ENCODE data around the gene FLT3LG.

The FLT3LG gene

DNA sequence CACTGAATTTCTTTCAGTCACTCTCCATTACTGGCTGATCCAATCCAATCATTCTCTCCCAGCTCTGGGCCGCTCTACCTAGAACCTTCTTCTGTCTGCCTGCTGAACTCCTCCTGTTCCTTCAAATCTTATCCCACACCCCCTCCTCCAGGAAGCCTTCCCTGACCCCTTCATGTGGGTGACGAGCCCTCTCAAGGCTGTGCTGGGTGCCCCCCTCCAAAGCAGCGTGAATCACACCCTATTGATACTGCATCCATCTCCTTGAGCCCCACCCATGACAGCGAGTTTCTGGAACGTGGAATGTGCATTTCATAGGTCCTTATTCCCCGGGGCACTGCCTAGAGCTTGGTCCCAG lies 25.6 kb upstream of the FLT3LG start:
- no peak for DNase-seq (ENCODE audit: low read depth)
- H3K4me3 ChIP-seq (ENCODE audit: low read depth, low read length): no peak overlapping the region
- TF ChIP-seq, protein P1, sequence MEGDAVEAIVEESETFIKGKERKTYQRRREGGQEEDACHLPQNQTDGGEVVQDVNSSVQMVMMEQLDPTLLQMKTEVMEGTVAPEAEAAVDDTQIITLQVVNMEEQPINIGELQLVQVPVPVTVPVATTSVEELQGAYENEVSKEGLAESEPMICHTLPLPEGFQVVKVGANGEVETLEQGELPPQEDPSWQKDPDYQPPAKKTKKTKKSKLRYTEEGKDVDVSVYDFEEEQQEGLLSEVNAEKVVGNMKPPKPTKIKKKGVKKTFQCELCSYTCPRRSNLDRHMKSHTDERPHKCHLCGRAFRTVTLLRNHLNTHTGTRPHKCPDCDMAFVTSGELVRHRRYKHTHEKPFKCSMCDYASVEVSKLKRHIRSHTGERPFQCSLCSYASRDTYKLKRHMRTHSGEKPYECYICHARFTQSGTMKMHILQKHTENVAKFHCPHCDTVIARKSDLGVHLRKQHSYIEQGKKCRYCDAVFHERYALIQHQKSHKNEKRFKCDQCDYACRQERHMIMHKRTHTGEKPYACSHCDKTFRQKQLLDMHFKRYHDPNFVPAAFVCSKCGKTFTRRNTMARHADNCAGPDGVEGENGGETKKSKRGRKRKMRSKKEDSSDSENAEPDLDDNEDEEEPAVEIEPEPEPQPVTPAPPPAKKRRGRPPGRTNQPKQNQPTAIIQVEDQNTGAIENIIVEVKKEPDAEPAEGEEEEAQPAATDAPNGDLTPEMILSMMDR (IDR thresholded peaks at IDR 0.05; ENCODE audit: low read depth, low read length): no peak
- TF ChIP-seq, protein P2, sequence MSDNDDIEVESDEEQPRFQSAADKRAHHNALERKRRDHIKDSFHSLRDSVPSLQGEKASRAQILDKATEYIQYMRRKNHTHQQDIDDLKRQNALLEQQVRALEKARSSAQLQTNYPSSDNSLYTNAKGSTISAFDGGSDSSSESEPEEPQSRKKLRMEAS (IDR thresholded peaks at IDR 0.05; ENCODE audit: low read depth, low read length): no peak
- TF ChIP-seq POLR2A (IDR thresholded peaks at IDR 0.05; ENCODE audit: extremely low read depth, insufficient read length): no peak
- TF ChIP-seq MYC (IDR thresholded peaks at IDR 0.05; ENCODE audit: low read depth, low read length): no peak

DNA sequence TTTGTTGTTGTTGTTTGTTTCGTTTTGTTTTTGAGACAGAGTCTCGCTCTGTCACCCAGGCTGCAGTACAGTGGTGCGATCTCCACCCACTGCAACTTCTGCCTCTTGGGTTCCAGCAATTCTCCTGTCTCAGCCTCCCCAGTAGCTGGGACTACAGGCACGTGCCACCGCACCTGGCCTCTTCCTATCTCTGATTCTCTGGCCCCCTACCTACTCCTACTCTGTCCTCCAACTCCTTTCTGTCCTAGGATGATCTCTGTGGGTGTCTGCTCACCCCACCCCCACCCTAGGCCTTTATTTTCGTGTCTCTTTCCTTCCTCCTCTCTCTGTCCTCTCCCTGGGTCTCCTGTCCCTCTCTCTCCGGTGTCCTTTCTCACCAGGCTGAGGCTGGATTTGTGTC lies 23.6 kb upstream of the FLT3LG start:
- peak overlapping the region; percentile 99 for H3K4me3 ChIP-seq (ENCODE audit: low read depth, low read length)
- no peak for DNase-seq (ENCODE audit: low read depth)
- TF ChIP-seq POLR2A (IDR thresholded peaks at IDR 0.05; ENCODE audit: extremely low read depth, insufficient read length) (no peak), MYC (IDR thresholded peaks at IDR 0.05; ENCODE audit: low read depth, low read length) (no peak)
- TF ChIP-seq, protein P2 (IDR thresholded peaks at IDR 0.05; ENCODE audit: low read depth, low read length): no peak
- TF ChIP-seq, protein P1 (IDR thresholded peaks at IDR 0.05; ENCODE audit: low read depth, low read length): no peak

- H3K4me3 ChIP-seq (ENCODE audit: low read depth, low read length): peak within 1 kb of the TSS; percentile 99
- DNase-seq (ENCODE audit: low read depth): peak; percentile 99
- TF ChIP-seq POLR2A (IDR thresholded peaks at IDR 0.05; ENCODE audit: extremely low read depth, insufficient read length) (peak; percentile 88), MYC (IDR thresholded peaks at IDR 0.05; ENCODE audit: low read depth, low read length) (peak; percentile 81)
- TF ChIP-seq, protein P2 (IDR thresholded peaks at IDR 0.05; ENCODE audit: low read depth, low read length): peak; percentile 79
- TF ChIP-seq, protein P1 (IDR thresholded peaks at IDR 0.05; ENCODE audit: low read depth, low read length): no peak
These were observed 22.4 kb upstream of the FLT3LG start, which contains the start of gene PIH1D1 for GRCh38 chr19:49451430-49452181. Gene PIH1D1 (minus strand): TSS chr19:49451814. CDS start chr19:49451574, 240 bp downstream.

DNA sequence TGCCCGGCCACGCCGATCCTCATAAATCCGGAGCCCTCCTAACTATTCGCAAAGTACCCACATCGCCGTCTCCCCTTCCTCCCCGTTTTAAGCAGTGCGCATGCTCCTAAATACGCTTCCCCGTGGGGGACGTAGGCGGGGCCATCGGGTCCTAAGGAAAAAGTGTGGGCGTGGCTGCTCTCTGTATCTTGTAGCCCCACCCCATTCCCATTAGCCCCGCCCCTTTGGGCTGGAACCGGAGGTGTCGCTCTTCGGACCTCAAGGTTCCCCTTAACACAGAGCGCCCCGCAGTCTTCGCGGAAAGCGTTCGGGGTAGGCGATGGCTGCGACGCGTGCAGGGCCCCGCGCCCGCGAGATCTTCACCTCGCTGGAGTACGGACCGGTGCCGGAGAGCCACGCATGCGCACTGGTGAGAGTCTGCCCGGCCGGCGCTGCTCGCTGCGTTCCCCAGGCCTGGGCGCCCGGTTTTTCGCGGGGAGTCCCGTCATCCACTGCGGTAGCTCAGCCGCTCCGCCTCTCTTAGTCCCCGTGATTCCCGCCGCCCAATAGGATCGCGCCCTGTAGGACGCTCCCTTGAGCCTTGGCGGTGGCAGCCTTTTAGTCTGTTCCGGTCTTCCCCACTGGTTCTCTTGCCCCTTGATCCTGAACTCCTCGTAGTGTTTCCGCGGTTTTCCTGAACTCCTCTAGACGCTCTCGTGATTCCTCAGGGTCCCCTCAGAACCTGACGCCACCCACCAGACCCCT lies 20.8 kb upstream of the FLT3LG start, which contains the start of gene ALDH16A1:
TSS of gene ALDH16A1 (plus strand) at position 213 of the 744 bp plus-strand sequence. CDS start at position 320, 107 bp downstream.
- TF ChIP-seq, protein P2 (IDR thresholded peaks at IDR 0.05; ENCODE audit: low read depth, low read length): peak; percentile 60
- TF ChIP-seq POLR2A (IDR thresholded peaks at IDR 0.05; ENCODE audit: extremely low read depth, insufficient read length): peak; percentile 98
- TF ChIP-seq MYC (IDR thresholded peaks at IDR 0.05; ENCODE audit: low read depth, low read length): peak; percentile 59
- TF ChIP-seq, protein P1 (IDR thresholded peaks at IDR 0.05; ENCODE audit: low read depth, low read length): no peak
- DNase-seq (ENCODE audit: low read depth): peak; percentile 97
- H3K4me3 ChIP-seq (ENCODE audit: low read depth, low read length): peak within 1 kb of the TSS; percentile 99

- DNase-seq (ENCODE audit: low read depth): no peak
These were observed 20.2 kb upstream of the FLT3LG start for GRCh38 chr19:49453757-49454240.

More at GRCh38 chr19:49453757-49454240, 20.2 kb upstream of the FLT3LG start:
- TF ChIP-seq, protein P1 (IDR thresholded peaks at IDR 0.05; ENCODE audit: low read depth, low read length): no peak
- no peak for TF ChIP-seq MYC (IDR thresholded peaks at IDR 0.05; ENCODE audit: low read depth, low read length)
- TF ChIP-seq, protein P2 (IDR thresholded peaks at IDR 0.05; ENCODE audit: low read depth, low read length): no peak
- no peak for TF ChIP-seq POLR2A (IDR thresholded peaks at IDR 0.05; ENCODE audit: extremely low read depth, insufficient read length)
- H3K4me3 ChIP-seq (ENCODE audit: low read depth, low read length): peak overlapping the region; percentile 99

Data from NB4 (cell line).